SK-N-DZ (cell line): ENCODE measurements around the gene DCLRE1B.
"Not testable (repeated sequence)": the region's sequence is repeated elsewhere in the genome, so short reads cannot be mapped to it uniquely, and the experiment has no call there.

ENCODE experiments used
- DNase-seq: peaks from one replicate; pipeline ENCODE4 v3.0.0-alpha.2; 2015; ENCODE audit warnings: low spot score

The DCLRE1B gene

GRCh38 chr1:113946678-113947387 is 41.7 kb downstream of the DCLRE1B start:
- no peak for DNase-seq

- DNase-seq = no peak
These were observed 42.4 kb downstream of the DCLRE1B start for GRCh38 chr1:113947388-113948107.

GRCh38 chr1:113948151-113948550 is 43.0 kb downstream of the DCLRE1B start:
- not testable (repeated sequence) for DNase-seq

- DNase-seq = no peak
These were observed 43.9 kb downstream of the DCLRE1B start for GRCh38 chr1:113949007-113949406.

- no peak for DNase-seq
These were observed 45.8 kb downstream of the DCLRE1B start for GRCh38 chr1:113950908-113951307.

GRCh38 chr1:113951719-113952118 is 46.6 kb downstream of the DCLRE1B start:
- DNase-seq = no peak

GRCh38 chr1:113957984-113958383 is 52.9 kb downstream of the DCLRE1B start:
- DNase-seq = no peak

- no peak for DNase-seq
These were observed 53.6 kb downstream of the DCLRE1B start for GRCh38 chr1:113958691-113959090.

GRCh38 chr1:113963281-113963906 is 58.3 kb downstream of the DCLRE1B start:
- DNase-seq = no peak
